Measurements from ENCODE around the gene ANAPC5. TPM values are rescaled to one million over a fixed set of nuclear protein-coding genes. Genes with fewer than 3 reads are reported as not detected.
"Not testable (repeated sequence)": the region's sequence is repeated elsewhere in the genome, so short reads cannot be mapped to it uniquely, and the experiment has no call there.

The ANAPC5 gene
- total RNA-seq, 2 experiments from 2014 or later: 130 to 138 TPM

DNA sequence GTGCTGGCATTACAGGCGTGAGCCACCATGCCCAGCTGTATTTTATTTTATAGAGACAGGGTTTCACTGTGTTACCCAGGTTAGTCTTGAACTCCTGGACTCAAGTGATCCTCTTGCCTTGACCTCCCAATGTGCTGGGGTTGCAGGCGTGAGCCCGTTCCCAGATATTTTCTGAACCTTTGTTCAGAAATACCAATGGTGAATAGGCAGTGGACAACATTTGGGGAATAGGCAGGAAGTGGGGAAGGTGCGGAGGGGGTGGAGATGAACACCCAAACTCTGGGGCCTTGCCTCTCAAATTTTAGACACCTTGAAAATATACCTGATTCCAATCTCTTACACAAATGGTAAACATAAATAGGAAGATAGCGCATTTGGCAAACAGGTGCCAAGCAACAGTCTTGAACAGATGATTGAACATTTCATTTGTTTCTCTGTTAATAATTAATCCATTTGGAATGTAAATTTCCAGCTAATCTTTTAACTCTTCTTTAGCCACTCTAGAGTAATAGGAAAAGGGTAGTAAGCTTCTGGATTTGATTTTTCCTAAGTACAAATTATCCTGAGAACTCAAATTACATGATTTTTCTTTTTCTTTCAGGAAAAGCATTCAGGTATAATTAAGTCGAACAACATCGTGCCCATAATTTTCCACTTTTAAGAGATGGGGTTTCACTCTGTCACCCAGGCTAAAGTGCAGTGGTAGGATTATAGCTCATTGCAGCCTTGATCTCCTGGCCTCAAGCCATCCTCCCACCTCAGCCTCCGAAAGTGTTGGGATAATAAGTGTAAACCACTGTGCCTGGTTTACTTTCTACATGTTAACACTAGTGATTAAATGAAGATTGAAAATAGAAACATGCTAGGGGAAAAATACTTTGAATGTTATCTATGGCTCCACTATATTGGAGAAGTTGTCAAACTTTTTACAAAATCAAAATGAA lies 24.8 kb upstream of the ANAPC5 start:
- Mint-ChIP-seq H3K27ac (no peak overlapping the region), H3K9me3 (peaks cover 2% of the 10 kb centered on the region), H3K4me1 (peaks cover 2% of the 10 kb centered on the region), H3K27me3 (peaks cover 4% of the 10 kb centered on the region), H3K4me3 (no peak overlapping the region), H3K36me3 (no peaks in the 10 kb centered on the region)
- DNase-seq: no peak

GRCh38 chr12:121374945-121375584 lies 22.9 kb upstream of the ANAPC5 start:
- not testable (repeated sequence) for H3K4me1 Mint-ChIP-seq, H3K27ac Mint-ChIP-seq, H3K9me3 Mint-ChIP-seq, H3K36me3 Mint-ChIP-seq, DNase-seq, H3K4me3 Mint-ChIP-seq, H3K27me3 Mint-ChIP-seq

DNA sequence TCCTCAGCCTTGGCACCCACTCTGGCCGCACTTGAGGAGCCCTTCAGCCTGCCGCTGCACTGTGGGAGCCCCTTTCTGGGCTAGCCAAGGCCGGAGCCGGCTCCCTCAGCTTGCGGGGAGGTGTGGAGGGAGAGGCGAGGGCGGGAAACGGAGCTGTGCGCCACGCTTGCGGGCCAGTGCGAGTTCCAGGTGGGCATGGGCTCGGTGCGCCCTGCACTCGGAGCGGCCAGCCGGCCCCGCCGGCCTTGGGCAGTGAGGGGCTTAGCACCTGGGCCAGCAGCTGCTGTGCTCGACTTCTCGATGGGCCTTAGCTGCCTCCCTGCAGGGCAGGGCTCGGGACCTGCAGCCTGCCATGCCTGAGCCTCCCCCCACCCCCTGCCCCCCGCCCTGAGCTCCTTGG lies 22.1 kb upstream of the ANAPC5 start:
- not testable (repeated sequence) for DNase-seq, H3K9me3 Mint-ChIP-seq, H3K27ac Mint-ChIP-seq, H3K4me3 Mint-ChIP-seq, H3K27me3 Mint-ChIP-seq, H3K36me3 Mint-ChIP-seq, H3K4me1 Mint-ChIP-seq

GRCh38 chr12:121373755-121374154 lies 21.5 kb upstream of the ANAPC5 start:
- no peaks in the 10 kb centered on the region for H3K36me3 Mint-ChIP-seq
- H3K4me3 Mint-ChIP-seq: no peak overlapping the region
- DNase-seq: no peak
- peaks cover 4% of the 10 kb centered on the region for H3K27me3 Mint-ChIP-seq
- peaks cover 2% of the 10 kb centered on the region for H3K4me1 Mint-ChIP-seq
- no peak overlapping the region for H3K27ac Mint-ChIP-seq
- H3K9me3 Mint-ChIP-seq: peaks cover 2% of the 10 kb centered on the region

GRCh38 chr12:121371404-121371803 lies 19.2 kb upstream of the ANAPC5 start:
- H3K36me3 Mint-ChIP-seq: no peaks in the 10 kb centered on the region
- peaks cover 4% of the 10 kb centered on the region for H3K27me3 Mint-ChIP-seq
- H3K4me1 Mint-ChIP-seq: peaks cover 2% of the 10 kb centered on the region
- no peak overlapping the region for H3K27ac Mint-ChIP-seq
- peaks cover 2% of the 10 kb centered on the region for H3K9me3 Mint-ChIP-seq
- H3K4me3 Mint-ChIP-seq: no peak overlapping the region
- no peak for DNase-seq

- DNase-seq: no peak
- Mint-ChIP-seq H3K4me1 (no peaks in the 10 kb centered on the region), H3K9me3 (no peaks in the 10 kb centered on the region), H3K27ac (no peak overlapping the region), H3K36me3 (no peaks in the 10 kb centered on the region), H3K27me3 (peaks cover 10% of the 10 kb centered on the region), H3K4me3 (no peak overlapping the region)
These were observed 13.8 kb upstream of the ANAPC5 start for GRCh38 chr12:121366063-121366459.

DNA sequence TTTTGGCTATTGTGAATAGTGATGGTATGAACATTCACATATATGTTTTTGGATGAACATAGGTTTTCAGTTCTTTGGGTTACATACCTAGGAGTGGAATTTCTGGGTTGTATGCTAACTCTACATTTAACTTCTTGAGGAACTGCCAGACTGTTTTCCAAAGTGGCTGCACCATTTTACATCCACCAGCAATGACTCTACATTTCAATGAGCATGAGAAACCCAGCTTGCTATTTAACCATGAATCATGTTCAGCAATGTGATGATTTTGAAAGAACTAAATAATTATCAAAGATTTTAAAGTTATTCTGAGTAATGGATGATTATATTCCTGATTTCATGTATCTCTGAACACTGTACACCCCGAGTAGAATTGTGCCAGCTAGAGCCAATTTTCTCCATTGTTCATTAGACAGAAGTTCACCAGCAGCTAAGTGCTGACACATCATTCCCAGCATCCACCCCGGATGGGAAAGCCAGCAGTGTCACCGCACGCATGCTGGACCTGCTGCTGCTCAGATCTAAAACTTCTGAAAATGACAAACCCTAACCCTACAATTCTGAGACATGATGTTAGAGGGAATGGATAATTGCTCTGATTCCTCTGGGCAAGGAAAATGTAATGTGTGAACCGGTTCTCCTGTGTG lies 13.3 kb upstream of the ANAPC5 start:
- Mint-ChIP-seq H3K27me3 (peaks cover 10% of the 10 kb centered on the region), H3K9me3 (no peaks in the 10 kb centered on the region), H3K36me3 (no peaks in the 10 kb centered on the region), H3K27ac (no peak overlapping the region), H3K4me3 (no peak overlapping the region), H3K4me1 (no peaks in the 10 kb centered on the region)
- DNase-seq: no peak

- peaks cover 10% of the 10 kb centered on the region for H3K27me3 Mint-ChIP-seq
- no peaks in the 10 kb centered on the region for H3K36me3 Mint-ChIP-seq
- no peak for DNase-seq
- H3K4me1 Mint-ChIP-seq: no peaks in the 10 kb centered on the region
- H3K27ac Mint-ChIP-seq: no peak overlapping the region
- H3K9me3 Mint-ChIP-seq: no peaks in the 10 kb centered on the region
- H3K4me3 Mint-ChIP-seq: no peak overlapping the region
These were observed 12.5 kb upstream of the ANAPC5 start for GRCh38 chr12:121364683-121365121.

GRCh38 chr12:121358073-121358472 lies 5.9 kb upstream of the ANAPC5 start:
- H3K27ac Mint-ChIP-seq: no peak overlapping the region
- no peaks in the 10 kb centered on the region for H3K27me3 Mint-ChIP-seq
- no peak overlapping the region for H3K4me3 Mint-ChIP-seq

DNA sequence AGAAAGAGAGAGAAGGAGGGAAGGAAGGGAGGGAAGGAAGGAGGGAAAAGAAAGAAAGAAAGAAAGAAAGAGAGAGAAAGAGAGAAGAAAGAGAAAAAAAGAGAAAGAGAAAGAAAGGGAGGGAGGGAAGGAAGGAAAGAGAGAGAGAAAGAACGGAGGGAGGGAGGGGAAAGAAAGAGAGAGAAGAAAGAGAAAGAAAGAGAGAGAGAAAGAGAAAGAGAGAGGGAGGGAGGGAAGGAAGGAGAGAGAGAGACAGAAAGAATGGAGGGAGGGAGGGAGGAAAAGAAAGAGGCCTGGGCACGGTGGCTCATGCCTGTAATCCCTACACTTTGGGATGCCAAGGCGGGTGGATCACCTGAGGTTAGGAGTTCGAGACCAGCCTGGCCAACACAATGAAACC lies 5.1 kb upstream of the ANAPC5 start:
- DNase-seq: no peak
- Mint-ChIP-seq H3K9me3 (peaks cover 1% of the 10 kb centered on the region), H3K4me3 (no peak overlapping the region), H3K4me1 (peaks cover 7% of the 10 kb centered on the region), H3K27me3 (peaks cover 3% of the 10 kb centered on the region), H3K27ac (no peak overlapping the region), H3K36me3 (peaks cover 1% of the 10 kb centered on the region)

More at GRCh38 chr12:121358073-121358472, 5.9 kb upstream of the ANAPC5 start:
- H3K9me3 Mint-ChIP-seq: no peaks in the 10 kb centered on the region
- peaks cover 2% of the 10 kb centered on the region for H3K4me1 Mint-ChIP-seq
- H3K36me3 Mint-ChIP-seq: no peaks in the 10 kb centered on the region
- no peak for DNase-seq

- Mint-ChIP-seq H3K4me1 (peaks cover 8% of the 10 kb centered on the region), H3K4me3 (no peak overlapping the region), H3K27me3 (peaks cover 4% of the 10 kb centered on the region), H3K27ac (no peak overlapping the region), H3K36me3 (peaks cover 4% of the 10 kb centered on the region), H3K9me3 (peaks cover 2% of the 10 kb centered on the region)
- DNase-seq: no peak
These were observed 4.4 kb upstream of the ANAPC5 start for GRCh38 chr12:121356657-121357056.

DNA sequence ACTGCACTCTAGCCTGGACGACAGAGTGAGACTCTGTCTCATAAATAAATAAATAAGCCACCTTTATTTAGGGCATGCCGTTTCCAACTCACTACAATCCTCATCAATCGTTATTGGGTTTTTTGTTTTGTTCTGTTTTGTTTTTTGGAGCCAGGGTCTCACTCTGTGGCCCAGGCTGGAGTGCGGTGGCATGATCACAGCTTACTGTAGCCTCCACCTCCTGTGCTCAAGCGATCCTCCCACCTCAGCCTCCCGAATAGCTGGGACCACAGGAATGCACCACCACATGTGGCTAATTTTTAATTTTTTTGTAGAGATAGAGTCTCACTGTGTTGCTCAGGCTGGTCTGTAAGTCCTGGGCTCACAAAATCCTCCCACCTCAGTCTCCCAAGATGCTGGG lies 3.6 kb upstream of the ANAPC5 start:
- Mint-ChIP-seq H3K4me3 (no peak overlapping the region), H3K27me3 (peaks cover 4% of the 10 kb centered on the region), H3K4me1 (peaks cover 8% of the 10 kb centered on the region), H3K36me3 (peaks cover 4% of the 10 kb centered on the region), H3K9me3 (peaks cover 2% of the 10 kb centered on the region), H3K27ac (no peak overlapping the region)
- no peak for DNase-seq

DNA sequence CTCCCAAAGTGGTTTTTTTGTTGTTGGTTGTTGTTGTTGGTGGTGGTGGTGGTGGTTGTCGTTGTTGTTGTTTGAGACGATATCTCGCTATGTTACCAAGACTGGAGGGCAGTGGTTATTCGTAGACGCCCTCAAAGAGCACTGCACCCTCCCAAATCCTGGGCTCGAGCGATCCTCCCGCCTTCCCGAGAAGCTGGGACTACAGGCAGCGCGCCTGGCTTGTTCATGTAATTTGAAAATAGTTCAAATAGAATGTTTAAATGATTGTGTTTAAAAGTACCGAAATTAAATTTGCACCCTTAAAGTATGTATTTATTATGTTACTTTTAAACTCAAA lies 439 bp upstream of the ANAPC5 start:
- Mint-ChIP-seq H3K36me3 (peaks cover 11% of the 10 kb centered on the region), H3K4me3 (peak overlapping the region; percentile 92), H3K27me3 (peaks cover 4% of the 10 kb centered on the region), H3K9me3 (peaks cover 2% of the 10 kb centered on the region), H3K27ac (peak overlapping the region; percentile 95), H3K4me1 (peaks cover 16% of the 10 kb centered on the region)
- DNase-seq: no peak

DNA sequence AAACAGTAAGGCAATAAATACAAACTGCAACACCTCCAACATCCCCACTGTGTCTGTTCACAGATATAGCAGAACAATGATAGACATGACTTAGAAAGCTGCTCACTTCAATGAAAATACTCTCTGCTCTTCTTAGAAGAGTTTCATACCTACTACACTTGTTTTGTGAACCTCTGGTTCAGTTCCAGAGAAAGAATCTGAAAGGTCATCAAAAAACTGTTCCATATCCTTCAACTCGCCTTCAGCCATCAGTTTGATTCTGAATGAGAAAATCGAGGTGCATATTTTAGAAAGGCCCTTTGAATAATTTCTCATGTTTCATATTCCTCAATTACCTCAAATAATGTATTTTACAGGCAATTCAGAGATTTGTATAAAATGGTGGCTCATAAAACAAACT lies 5.5 kb downstream of the ANAPC5 start:
- H3K9me3 Mint-ChIP-seq: no peaks in the 10 kb centered on the region
- peak overlapping the region; percentile 18 for H3K27ac Mint-ChIP-seq
- DNase-seq: no peak
- H3K36me3 Mint-ChIP-seq: peaks cover 22% of the 10 kb centered on the region
- no peak overlapping the region for H3K4me3 Mint-ChIP-seq
- peaks cover 17% of the 10 kb centered on the region for H3K4me1 Mint-ChIP-seq
- H3K27me3 Mint-ChIP-seq: no peaks in the 10 kb centered on the region

GRCh38 chr12:121345151-121345815 lies 6.9 kb downstream of the ANAPC5 start:
- Mint-ChIP-seq H3K4me1 (peaks cover 13% of the 10 kb centered on the region), H3K27ac (no peak overlapping the region), H3K9me3 (no peaks in the 10 kb centered on the region), H3K4me3 (no peak overlapping the region), H3K36me3 (peaks cover 22% of the 10 kb centered on the region), H3K27me3 (no peaks in the 10 kb centered on the region)
- no peak for DNase-seq
